SK-N-SH (cell line): ENCODE measurements around the gene AAGAB. TPM values are rescaled to one million over a fixed set of nuclear protein-coding genes. Genes with fewer than 3 reads are reported as not detected.

Source experiments
- CTCF ChIA-PET: fragments of 300-600, 350-600 bp; formaldehyde crosslinking; extraction: SDS; loops from one replicate; lab custom pipeline; 2021; lab: Yijun Ruan, JAX
- POLR2A ChIA-PET: fragments of 350-600 bp; sonication (Branson Sonifier 250); formaldehyde crosslinking; extraction: SDS; loops from one replicate; lab custom pipeline; 2020; ENCODE audit warnings: antibody characterized with exemption, inconsistent platforms; lab: Yijun Ruan, JAX
- DNase-seq: peaks from one replicate; pipeline ENCODE4 v3.0.0; 2012
- H2AFZ ChIP-seq: fragments of 200-600 bp; sonication (generic); 2 replicates; pipeline ENCODE4 v1.8.1; 2016; ENCODE audit warnings: antibody characterized with exemption, mild to moderate bottlenecking, low read depth
- H3F3A ChIP-seq: fragments of 200-600 bp; sonication (generic); replicated peaks from 2 replicates; pipeline ENCODE3; 2016; ENCODE audit warnings: antibody characterized with exemption, mild to moderate bottlenecking; ENCODE audit not compliant: insufficient read depth
- H3K27ac ChIP-seq, 2 experiments: fragments of 200-500 bp in 1 of 2; fragments of 200-600 bp in 1 of 2; sonication (Bioruptor generic) in 1 of 2; sonication (generic), shearing (Covaris generic) in 1 of 2; 2 replicates each; pipeline versions ENCODE4 v1.5.1 to v1.6.1; 2014 to 2016; ENCODE audit warnings: low read depth in 2 of 2, inconsistent platforms in 1 of 2, low read length in 1 of 2, mild to moderate bottlenecking in 1 of 2, mixed read lengths in 1 of 2
- H3K27me3 ChIP-seq: fragments of 200-600 bp; sonication (generic), shearing (Covaris generic); 2 replicates; pipeline ENCODE4 v1.6.1; 2016; ENCODE audit warnings: mixed run types; ENCODE audit not compliant: insufficient read depth
- H3K36me3 ChIP-seq, 2 experiments: fragments of 200-500 bp in 1 of 2; fragments of 200-600 bp in 1 of 2; sonication (Bioruptor generic) in 1 of 2; sonication (generic) in 1 of 2; replicated peaks in 1 of 2; 2 replicates each; pipeline versions ENCODE3 to v1.5.1; 2014 to 2016; ENCODE audit warnings: low read length in 1 of 2, mild to moderate bottlenecking in 1 of 2; ENCODE audit not compliant: insufficient read depth in 2 of 2, control insufficient read depth in 1 of 2
- H3K4me1 ChIP-seq, 2 experiments: fragments of 200-500 bp in 1 of 2; fragments of 200-600 bp in 1 of 2; sonication (Bioruptor generic) in 1 of 2; sonication (generic), shearing (Covaris generic) in 1 of 2; 2 replicates each; pipeline versions ENCODE4 v1.5.1 to v1.6.1; 2014 to 2016; ENCODE audit warnings: low read depth in 1 of 2, low read length in 1 of 2, mixed run types in 1 of 2; ENCODE audit not compliant: insufficient read depth in 2 of 2, control insufficient read depth in 1 of 2
- H3K4me2 ChIP-seq: fragments of 200-600 bp; sonication (generic), shearing (Covaris generic); 2 replicates; pipeline ENCODE4 v1.6.1; 2017; ENCODE audit warnings: mixed run types
- H3K4me3 ChIP-seq, 2 experiments: fragments of 200-500 bp in 1 of 2; fragments of 200-600 bp in 1 of 2; sonication (Bioruptor generic) in 1 of 2; sonication (generic), shearing (Covaris generic) in 1 of 2; 2 replicates each; pipeline versions ENCODE4 v1.5.1 to v1.8.1; 2014 to 2016; ENCODE audit warnings: low read depth in 2 of 2, inconsistent platforms in 1 of 2, low read length in 1 of 2, mild to moderate bottlenecking in 1 of 2, mixed read lengths in 1 of 2, moderate library complexity in 1 of 2
- H3K79me2 ChIP-seq: fragments of 200-600 bp; sonication (generic); 2 replicates; pipeline ENCODE4 v1.8.1; 2017; ENCODE audit warnings: mild to moderate bottlenecking; ENCODE audit not compliant: insufficient read depth
- H3K9ac ChIP-seq: fragments of 200-600 bp; sonication (generic); 2 replicates; pipeline ENCODE4 v1.6.1; 2017; ENCODE audit warnings: mixed run types
- H3K9me2 ChIP-seq: fragments of 200-600 bp; sonication (generic); 2 replicates; pipeline ENCODE4 v1.6.1; 2017; ENCODE audit warnings: mixed run types
- H3K9me3 ChIP-seq: fragments of 200-600 bp; sonication (generic); 2 replicates; pipeline ENCODE4 v1.6.1; 2017; ENCODE audit warnings: mixed run types, mild to moderate bottlenecking, moderate library complexity
- H4K20me1 ChIP-seq: fragments of 200-600 bp; sonication (generic); 2 replicates; pipeline ENCODE4 v1.6.1; 2017; ENCODE audit warnings: mild to moderate bottlenecking, mixed run types; ENCODE audit not compliant: insufficient read depth
- CHD2 ChIP-seq: fragments of 150-350 bp; IDR thresholded peaks from 2 replicates; pipeline ENCODE4 v1.6.1; 2018; ENCODE audit warnings: low read length; ENCODE audit not compliant: partially characterized antibody
- EP300 ChIP-seq, 2 experiments: IDR thresholded peaks; 2 replicates each; pipeline versions ENCODE4 v1.4.0 to v1.6.1; 2012; ENCODE audit warnings: borderline replicate concordance in 1 of 2, low read depth in 1 of 2, low read length in 1 of 2
- FOXJ3 ChIP-seq: sonication (generic); formaldehyde crosslinking; IDR thresholded peaks from 2 replicates; pipeline ENCODE4 v1.5.1; 2020; ENCODE audit warnings: mild to moderate bottlenecking, missing genetic modification reagents
- GABPA ChIP-seq: IDR thresholded peaks from 2 replicates; pipeline ENCODE4 v1.4.0; 2012; ENCODE audit warnings: low read depth, mild to moderate bottlenecking
- GATA2 ChIP-seq: sonication (generic); formaldehyde crosslinking; IDR thresholded peaks from 2 replicates; pipeline ENCODE4 v1.5.0; 2020; ENCODE audit warnings: mild to moderate bottlenecking, missing genetic modification reagents
- JUND ChIP-seq: IDR thresholded peaks from 2 replicates; pipeline ENCODE4 v1.4.0; 2012
- MXI1 ChIP-seq: IDR thresholded peaks from 2 replicates; pipeline ENCODE4 v1.6.1; 2012; ENCODE audit warnings: mild to moderate bottlenecking, low read depth, low read length, improper control_type of control experiment
- RCOR1 ChIP-seq: fragments of 150-350 bp; IDR thresholded peaks from 2 replicates; pipeline ENCODE4 v1.6.1; 2017; ENCODE audit warnings: antibody characterized with exemption, low read length
- RXRA ChIP-seq: IDR thresholded peaks from 2 replicates; pipeline ENCODE4 v1.4.0; 2012; ENCODE audit warnings: low read depth, mild to moderate bottlenecking, borderline replicate concordance
- TCF12 ChIP-seq: IDR thresholded peaks from 2 replicates; pipeline ENCODE4 v1.4.0; 2012
- WGBS: methylation state at CpG from one replicate; pipeline ENCODE4 v1.1.6; 2017; ENCODE audit warnings: low lambda C conversion rate; 5-methylcytosine and 5-hydroxymethylcytosine counted together
- polyA plus RNA-seq, 3 experiments: library from polyadenylated mRNA; depleted of rRNA; stranded (reverse); fragments of >200 nt; gene quantifications; 2 replicates each; pipeline ENCODE4 v1.2.3, GENCODE V29; 2012
- TF ChIP-seq, protein P1 (sequence below): IDR thresholded peaks from 2 replicates; pipeline ENCODE4 v1.4.0; 2012; ENCODE audit warnings: low read depth, borderline replicate concordance
- TF ChIP-seq, protein P2 (sequence below): IDR thresholded peaks from 2 replicates; pipeline ENCODE4 v1.6.1; 2012; ENCODE audit warnings: mild to moderate bottlenecking, low read depth, low read length, moderate library complexity
- TF ChIP-seq, protein P3 (sequence below): fragments of 150-350 bp; IDR thresholded peaks from 2 replicates; pipeline ENCODE4 v1.6.1; 2017; ENCODE audit warnings: antibody characterized with exemption, low read length, low read depth, borderline replicate concordance
- TF ChIP-seq, protein P4 (sequence below): IDR thresholded peaks from 2 replicates; pipeline ENCODE4 v1.4.0; 2012; ENCODE audit warnings: low read depth

Gene AAGAB
- polyA plus RNA-seq, 1 of the 3 experiments (the other 2 are of a cell fraction): 24.9 TPM

DNA sequence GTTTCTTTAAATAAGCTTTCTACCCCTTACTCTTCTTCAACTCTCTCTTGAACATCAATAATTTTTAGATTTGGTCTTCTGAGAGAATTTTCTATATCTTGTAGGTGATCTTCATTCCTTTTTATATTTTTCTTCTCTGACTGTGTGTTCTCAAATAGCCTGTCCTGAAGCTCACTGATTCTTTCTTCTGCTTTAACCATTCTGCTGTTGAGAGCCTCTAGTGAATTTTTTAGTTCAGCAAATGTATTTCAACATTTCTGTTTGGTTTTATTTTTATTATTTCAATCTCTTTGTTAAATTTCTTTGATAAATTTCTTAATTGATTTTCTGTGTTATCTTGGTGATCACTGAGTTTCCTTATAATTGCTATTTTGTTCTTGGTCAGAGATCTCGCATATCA lies 19.8 kb upstream of the AAGAB start (continued):
- TF ChIP-seq, protein P1, sequence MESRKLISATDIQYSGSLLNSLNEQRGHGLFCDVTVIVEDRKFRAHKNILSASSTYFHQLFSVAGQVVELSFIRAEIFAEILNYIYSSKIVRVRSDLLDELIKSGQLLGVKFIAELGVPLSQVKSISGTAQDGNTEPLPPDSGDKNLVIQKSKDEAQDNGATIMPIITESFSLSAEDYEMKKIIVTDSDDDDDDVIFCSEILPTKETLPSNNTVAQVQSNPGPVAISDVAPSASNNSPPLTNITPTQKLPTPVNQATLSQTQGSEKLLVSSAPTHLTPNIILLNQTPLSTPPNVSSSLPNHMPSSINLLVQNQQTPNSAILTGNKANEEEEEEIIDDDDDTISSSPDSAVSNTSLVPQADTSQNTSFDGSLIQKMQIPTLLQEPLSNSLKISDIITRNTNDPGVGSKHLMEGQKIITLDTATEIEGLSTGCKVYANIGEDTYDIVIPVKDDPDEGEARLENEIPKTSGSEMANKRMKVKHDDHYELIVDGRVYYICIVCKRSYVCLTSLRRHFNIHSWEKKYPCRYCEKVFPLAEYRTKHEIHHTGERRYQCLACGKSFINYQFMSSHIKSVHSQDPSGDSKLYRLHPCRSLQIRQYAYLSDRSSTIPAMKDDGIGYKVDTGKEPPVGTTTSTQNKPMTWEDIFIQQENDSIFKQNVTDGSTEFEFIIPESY: no peak

DNA sequence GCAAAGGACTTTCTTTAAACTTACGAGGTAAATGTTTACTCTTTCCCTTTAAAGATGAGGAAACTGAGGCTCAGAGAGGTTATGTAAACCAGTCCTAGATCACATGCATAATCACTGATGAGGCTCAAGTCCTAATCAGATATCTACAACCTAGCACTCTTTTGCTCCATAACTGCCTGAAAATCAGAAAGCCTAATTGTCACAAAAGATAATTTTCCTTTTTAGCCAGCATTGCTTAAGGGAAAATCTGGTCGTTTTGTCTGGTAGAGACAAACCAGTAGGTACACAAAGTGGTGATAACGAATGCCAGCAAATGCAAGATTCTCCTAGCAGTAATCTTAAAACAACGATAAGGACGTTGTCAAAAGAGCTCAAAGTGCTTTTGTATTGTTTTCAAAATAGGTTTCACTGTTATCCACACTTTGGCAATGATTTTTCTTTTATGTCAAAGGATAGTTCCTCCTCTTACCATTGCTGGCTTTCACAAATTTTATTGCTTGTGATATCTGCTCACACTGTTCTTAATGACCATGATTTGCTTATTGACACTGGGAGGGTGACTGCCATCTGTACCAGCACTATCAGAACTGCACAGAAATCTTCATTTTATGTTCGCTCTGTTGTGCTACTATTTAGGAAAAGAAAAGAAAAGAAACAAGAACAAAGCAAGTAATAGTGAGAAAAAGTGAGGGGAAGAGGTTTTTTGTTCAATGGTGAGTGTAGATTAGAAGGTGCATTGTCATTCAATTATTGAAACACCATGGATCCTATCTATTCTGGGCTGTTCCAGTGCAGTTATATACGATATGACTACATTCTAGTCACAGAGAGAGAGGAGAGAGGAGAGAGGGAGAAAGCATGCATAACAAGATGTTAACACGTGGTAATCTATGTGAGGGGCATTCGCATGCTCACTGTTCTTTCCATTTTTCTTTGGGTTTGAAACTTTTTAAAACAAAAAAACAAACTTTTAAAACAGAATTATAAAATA lies 13.8 kb upstream of the AAGAB start:
- WGBS: 73% methylated on average over 9 of the region's 9 CpGs
- H3K9me2 ChIP-seq: no peaks in the 10 kb centered on the region
- ChIA-PET POLR2A (no interaction called here), CTCF (no interaction called here)
- no peaks in the 10 kb centered on the region for H4K20me1 ChIP-seq
- peak overlapping the region in 1 of 2 experiments; percentile 76; a peak in 2 of 4 replicates for H3K27ac ChIP-seq
- H3K27me3 ChIP-seq: no peaks in the 10 kb centered on the region
- TF ChIP-seq TCF12: no peak
- TF ChIP-seq RXRA: no peak
- TF ChIP-seq GABPA: no peak
- peak; percentile 96 for TF ChIP-seq GATA2 (CRISPR knock-in tag)
- TF ChIP-seq MXI1: no peak
- peak; percentile 52 for TF ChIP-seq FOXJ3
- TF ChIP-seq EP300 (IDR thresholded peaks at IDR 0.05; ENCODE audit: borderline replicate concordance in 1 of 2, low read depth in 1 of 2, low read length in 1 of 2): peak in 1 of 2 experiments; percentile 50; a peak in 1 of 4 replicates
- TF ChIP-seq RCOR1: peak; percentile 80; the same call in 1 of the 2 replicates
- no peak overlapping the region for H2AFZ ChIP-seq
- H3K4me3 ChIP-seq: no peak overlapping the region
- peak; percentile 32 for DNase-seq
- H3K9ac ChIP-seq: no peak overlapping the region
- H3K9me3 ChIP-seq: no peaks in the 10 kb centered on the region
- no peaks in the 10 kb centered on the region for H3K36me3 ChIP-seq
- H3K4me1 ChIP-seq: peaks cover 0 to 13% of the 10 kb centered on the region in 2 experiments; a peak in 2 of 4 replicates
- no peaks in the 10 kb centered on the region for H3K79me2 ChIP-seq
- no peak overlapping the region for H3K4me2 ChIP-seq
- no peaks in the 10 kb centered on the region for H3F3A ChIP-seq

DNA sequence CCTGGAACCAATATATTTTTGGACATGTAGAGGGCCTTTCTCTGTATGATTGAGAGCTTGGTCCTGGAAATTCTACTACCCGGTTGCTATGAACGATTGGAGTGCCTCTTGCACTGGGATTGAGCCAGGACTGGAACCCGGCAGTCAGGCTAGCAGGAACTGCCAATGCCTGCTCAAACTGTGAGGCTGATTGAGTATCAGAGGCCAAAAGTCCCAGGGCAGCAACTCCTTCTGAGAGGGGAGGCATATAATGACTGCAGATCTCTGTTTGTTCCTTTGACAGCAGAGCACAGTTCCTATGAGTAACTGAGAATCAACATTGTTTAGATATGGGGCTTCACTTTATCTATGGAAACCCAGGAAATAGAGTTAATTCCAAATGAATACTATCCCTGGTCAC lies 13.0 kb upstream of the AAGAB start:
- H3K4me3 ChIP-seq: no peak overlapping the region
- no peak overlapping the region for H3K27ac ChIP-seq
- H3K4me2 ChIP-seq: no peak overlapping the region
- no peaks in the 10 kb centered on the region for H3K9me3 ChIP-seq
- WGBS: 83% methylated on average over 3 of the region's 3 CpGs
- ChIA-PET CTCF (no interaction called here), POLR2A (no interaction called here)
- no peaks in the 10 kb centered on the region for H4K20me1 ChIP-seq
- H3K9me2 ChIP-seq: no peaks in the 10 kb centered on the region
- H3K36me3 ChIP-seq: no peaks in the 10 kb centered on the region
- H2AFZ ChIP-seq: no peak overlapping the region
- no peaks in the 10 kb centered on the region for H3K27me3 ChIP-seq
- no peaks in the 10 kb centered on the region for H3F3A ChIP-seq
- H3K4me1 ChIP-seq: peaks cover 0 to 13% of the 10 kb centered on the region in 2 experiments; a peak in 2 of 4 replicates
- H3K9ac ChIP-seq: no peak overlapping the region
- H3K79me2 ChIP-seq: no peaks in the 10 kb centered on the region
- DNase-seq: peak; percentile 12
- TF ChIP-seq CHD2 (no peak), JUND (no peak), FOXJ3 (no peak), TCF12 (no peak)
- TF ChIP-seq, protein P1: no peak
- TF ChIP-seq, protein P2, sequence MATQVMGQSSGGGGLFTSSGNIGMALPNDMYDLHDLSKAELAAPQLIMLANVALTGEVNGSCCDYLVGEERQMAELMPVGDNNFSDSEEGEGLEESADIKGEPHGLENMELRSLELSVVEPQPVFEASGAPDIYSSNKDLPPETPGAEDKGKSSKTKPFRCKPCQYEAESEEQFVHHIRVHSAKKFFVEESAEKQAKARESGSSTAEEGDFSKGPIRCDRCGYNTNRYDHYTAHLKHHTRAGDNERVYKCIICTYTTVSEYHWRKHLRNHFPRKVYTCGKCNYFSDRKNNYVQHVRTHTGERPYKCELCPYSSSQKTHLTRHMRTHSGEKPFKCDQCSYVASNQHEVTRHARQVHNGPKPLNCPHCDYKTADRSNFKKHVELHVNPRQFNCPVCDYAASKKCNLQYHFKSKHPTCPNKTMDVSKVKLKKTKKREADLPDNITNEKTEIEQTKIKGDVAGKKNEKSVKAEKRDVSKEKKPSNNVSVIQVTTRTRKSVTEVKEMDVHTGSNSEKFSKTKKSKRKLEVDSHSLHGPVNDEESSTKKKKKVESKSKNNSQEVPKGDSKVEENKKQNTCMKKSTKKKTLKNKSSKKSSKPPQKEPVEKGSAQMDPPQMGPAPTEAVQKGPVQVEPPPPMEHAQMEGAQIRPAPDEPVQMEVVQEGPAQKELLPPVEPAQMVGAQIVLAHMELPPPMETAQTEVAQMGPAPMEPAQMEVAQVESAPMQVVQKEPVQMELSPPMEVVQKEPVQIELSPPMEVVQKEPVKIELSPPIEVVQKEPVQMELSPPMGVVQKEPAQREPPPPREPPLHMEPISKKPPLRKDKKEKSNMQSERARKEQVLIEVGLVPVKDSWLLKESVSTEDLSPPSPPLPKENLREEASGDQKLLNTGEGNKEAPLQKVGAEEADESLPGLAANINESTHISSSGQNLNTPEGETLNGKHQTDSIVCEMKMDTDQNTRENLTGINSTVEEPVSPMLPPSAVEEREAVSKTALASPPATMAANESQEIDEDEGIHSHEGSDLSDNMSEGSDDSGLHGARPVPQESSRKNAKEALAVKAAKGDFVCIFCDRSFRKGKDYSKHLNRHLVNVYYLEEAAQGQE: no peak
- TF ChIP-seq, protein P3, sequence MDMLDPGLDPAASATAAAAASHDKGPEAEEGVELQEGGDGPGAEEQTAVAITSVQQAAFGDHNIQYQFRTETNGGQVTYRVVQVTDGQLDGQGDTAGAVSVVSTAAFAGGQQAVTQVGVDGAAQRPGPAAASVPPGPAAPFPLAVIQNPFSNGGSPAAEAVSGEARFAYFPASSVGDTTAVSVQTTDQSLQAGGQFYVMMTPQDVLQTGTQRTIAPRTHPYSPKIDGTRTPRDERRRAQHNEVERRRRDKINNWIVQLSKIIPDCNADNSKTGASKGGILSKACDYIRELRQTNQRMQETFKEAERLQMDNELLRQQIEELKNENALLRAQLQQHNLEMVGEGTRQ: no peak
- TF ChIP-seq, protein P4, sequence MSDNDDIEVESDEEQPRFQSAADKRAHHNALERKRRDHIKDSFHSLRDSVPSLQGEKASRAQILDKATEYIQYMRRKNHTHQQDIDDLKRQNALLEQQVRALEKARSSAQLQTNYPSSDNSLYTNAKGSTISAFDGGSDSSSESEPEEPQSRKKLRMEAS: no peak
